Measurements from ENCODE around the gene CETN3. TPM values are rescaled to one million over a fixed set of nuclear protein-coding genes. Genes with fewer than 3 reads are reported as not detected.

The CETN3 gene
- 31.2 TPM for polyA plus RNA-seq (ENCODE audit: insufficient read length)

DNA sequence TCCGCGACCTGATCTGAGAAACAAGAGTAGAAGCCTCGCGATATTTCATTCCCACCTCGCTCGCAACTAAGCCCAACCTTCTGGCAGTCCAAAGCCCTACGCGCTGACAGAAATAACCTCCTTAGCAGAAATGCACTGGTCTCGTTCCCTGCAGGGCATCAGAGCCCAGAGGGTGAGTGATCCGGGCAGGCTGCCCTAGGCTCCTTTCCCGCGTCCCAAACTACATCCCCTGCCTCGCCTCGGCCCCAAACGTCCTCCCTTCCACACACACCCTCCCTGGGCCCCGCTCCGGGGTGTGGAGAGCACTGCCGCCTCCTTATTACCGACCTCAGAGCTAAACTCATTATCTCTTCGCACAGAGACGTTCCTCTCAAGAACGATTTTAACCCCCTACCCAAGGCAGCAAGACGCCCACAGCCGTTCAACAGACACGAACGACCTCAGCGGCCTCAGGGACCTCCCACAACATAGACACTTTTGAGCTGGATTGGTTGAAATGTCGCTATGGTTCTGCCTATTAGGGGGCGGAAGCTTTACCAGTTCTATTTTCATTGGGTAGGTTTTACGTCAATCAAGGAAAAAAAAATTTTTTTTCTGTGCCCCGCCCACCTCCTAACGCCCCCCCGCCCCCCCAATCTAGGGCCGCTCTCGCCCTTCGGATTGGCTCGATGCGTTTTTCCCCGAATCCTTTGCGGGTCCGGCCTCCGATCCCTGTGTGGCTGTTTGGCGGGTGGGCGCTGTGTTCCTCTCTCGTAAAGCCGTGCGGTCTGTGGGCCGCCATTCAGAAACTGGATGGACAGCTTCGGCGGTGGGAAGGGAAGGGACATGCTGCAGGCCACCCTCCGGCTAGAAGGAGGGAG is at the start of gene CETN3:
TSS of gene CETN3 (minus strand) at position 439 of the 860 bp plus-strand sequence. CDS start at position 344, 95 bp downstream.
- DNase-seq (ENCODE audit: low read depth): peak; percentile 95

DNA sequence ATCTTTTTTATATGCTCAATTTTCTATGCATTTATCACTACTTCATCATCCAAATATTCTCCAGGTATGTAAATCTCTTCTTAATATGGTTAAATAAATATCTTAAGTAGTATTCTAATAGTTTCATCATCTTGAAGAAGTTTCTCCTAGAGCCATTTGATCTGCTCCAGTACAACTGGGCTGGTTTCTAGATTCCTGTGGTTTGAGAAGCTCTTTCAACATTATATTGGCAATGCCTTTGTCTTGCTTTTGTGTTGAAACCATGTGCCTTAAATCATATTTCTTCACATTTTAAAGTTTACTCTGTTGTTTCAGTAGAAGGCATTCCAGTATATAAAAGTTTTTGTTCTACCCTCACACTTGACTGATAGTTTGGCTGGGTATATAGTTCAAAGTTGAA is 37.4 kb upstream of the CETN3 start:
- DNase-seq (ENCODE audit: low read depth): no peak

DNA sequence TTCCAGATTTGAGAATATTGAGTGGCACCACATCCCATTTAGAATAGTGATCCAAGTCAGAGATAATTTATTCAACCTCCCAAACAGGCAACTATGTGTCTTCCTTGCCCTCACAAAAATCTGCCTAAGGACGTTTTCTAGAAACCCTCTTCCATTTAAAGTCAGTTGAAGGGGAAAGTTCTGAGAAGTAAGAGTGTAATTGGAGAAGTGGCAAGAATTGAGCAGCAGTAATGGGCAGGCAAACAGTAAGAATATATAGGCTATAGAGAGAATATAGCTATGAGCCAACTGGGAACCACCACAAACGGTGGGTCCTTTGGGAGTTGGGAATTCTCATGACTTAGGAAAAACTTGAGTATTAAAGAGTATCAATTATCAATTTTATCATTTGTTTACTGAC is 31.1 kb upstream of the CETN3 start:
- DNase-seq (ENCODE audit: low read depth): no peak

DNA sequence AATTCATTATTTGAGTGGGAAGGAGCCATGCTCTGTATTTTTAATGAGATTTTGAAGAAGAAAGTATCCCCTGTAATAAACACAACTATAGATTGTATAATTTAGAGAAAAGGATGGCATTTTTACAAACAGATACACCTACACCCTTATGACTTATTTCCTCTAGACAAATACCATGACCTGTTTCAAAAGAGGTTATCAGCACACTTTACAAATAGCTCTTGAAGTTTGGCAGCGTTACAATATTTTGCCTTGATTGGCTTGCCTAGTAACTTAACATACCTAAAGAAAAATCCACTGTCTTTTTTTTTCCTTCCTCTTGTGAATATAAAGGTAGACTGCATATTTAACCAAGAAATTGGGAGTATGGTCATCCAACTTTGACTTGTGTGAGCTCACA is 28.5 kb upstream of the CETN3 start:
- DNase-seq (ENCODE audit: low read depth): no peak

GRCh38 chr5:90437663-90438062 is 28.1 kb upstream of the CETN3 start:
- DNase-seq (ENCODE audit: low read depth): no peak

DNA sequence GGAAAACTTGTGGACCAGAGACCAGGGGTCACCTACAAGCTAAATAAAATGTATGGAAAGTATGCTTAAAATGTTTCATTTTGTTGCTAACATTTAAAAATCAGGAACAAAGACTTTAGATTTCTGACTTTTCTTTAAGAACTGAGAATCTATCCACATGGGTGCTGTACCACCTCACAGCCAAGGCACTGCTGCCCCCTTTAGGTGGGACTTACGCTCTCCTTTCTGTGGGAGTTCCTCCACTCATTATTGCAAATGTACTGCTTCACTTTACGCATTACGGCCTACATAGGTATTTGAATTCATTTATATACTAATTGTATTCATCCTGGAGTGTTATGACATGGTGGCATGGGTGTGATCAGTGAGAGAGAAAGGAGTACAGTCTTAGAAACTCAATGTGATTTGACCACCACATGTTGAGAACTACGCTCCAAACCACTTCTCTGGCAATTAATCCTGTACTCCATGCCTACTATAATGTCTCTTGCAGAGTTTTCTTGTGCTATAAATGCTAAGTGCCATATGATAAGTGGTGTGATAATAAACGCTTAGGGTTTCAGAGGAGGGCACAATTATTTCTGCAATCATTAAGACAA is 24.7 kb upstream of the CETN3 start:
- peak; percentile 5 for DNase-seq (ENCODE audit: low read depth)

DNA sequence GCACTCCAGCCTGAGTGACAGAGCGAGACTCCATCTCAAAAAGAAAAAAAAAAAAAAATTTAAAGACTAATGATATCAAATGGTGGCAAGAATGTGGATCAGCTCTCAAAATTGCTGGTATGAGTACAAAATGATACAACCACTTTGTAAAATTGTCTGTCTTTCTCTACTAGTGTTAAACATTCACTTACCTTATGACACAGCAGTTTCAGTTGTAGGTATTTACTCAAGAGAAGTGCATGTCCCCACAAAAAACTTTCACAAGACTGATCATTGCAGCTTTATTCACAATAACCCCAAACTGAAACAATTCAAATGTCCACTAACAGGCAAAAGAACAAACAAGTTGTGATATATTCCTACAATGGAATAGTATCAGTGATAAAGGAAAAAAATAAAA is 14.7 kb upstream of the CETN3 start:
- DNase-seq (ENCODE audit: low read depth): no peak

DNA sequence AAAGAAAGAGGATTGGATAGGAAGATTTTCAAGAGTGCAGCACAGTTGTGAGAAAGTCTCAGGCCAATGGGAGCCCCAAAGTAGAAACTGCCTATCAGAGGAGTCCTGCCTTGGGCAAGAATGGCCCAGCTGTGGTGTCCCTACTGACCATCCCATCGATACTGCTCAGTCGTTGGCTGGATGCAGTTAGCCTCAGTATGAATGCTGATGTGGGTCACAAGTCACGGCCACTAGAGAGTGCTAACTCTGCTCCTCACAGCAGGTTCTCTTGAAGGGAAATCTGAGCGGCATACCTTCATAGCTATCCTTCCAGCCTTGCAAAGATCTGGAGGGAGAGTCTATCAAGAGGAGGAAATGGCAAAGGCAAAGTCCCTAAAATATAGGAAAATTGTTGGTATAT is 11.6 kb upstream of the CETN3 start:
- DNase-seq (ENCODE audit: low read depth): no peak

DNA sequence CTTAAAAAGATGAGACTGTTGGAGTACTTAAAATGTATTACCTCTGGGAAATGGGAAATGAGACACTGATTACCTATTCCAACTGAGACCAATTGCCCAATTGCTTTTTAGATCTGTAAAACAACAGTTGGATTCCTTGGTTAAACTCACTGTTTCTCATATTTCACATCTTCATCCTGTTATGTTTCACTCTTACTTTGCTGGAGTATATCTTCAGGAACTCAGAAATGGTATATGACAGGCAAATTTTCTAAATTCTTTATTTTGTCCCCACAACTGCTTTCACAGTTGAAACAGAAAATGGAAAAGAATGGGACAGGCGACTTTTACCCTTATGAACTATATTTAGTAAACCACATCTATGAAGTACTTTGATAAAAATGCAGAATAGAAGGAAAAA is 8.7 kb upstream of the CETN3 start:
- DNase-seq (ENCODE audit: low read depth): no peak

GRCh38 chr5:90410178-90410762 is 714 bp upstream of the CETN3 start:
- no peak for DNase-seq (ENCODE audit: low read depth)

DNA sequence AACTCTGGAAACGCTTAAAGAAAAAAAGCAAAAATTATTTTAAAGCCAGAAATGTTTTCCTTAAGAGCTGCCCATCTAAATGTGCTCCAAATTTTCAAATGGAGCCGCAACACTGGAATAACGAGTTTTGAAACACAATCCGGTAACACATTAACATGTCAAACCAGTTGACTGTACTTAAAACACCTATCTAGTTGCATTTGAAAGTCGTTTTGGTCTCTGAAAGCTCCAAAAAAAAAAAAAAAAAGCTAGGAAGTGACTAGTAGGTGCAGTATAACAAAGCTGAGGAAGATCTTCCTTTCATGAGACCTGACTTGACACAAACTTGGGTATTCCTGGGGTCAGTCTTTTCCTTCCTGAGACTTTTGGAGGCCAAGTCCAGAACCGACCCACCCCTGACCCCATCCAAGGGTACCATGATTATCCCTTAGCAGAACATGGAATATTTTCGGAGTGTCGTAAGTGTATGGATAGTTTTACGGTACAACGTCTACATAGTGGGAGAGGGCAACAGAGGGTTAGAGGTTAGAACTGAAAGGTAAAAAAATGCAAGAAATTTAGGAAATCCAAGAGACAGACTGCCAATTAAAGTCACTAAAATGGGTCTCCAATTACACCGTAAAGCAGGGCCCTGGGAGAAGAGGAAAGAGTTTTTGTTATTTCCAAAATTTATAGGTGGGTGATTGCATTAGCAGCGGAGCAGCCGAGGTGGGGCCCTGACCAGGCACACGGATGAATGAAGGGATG is 812 bp downstream of the CETN3 start:
- DNase-seq (ENCODE audit: low read depth): no peak

- DNase-seq (ENCODE audit: low read depth): no peak
Measured at GRCh38 chr5:90406466-90406865, 3.1 kb downstream of the CETN3 start.

DNA sequence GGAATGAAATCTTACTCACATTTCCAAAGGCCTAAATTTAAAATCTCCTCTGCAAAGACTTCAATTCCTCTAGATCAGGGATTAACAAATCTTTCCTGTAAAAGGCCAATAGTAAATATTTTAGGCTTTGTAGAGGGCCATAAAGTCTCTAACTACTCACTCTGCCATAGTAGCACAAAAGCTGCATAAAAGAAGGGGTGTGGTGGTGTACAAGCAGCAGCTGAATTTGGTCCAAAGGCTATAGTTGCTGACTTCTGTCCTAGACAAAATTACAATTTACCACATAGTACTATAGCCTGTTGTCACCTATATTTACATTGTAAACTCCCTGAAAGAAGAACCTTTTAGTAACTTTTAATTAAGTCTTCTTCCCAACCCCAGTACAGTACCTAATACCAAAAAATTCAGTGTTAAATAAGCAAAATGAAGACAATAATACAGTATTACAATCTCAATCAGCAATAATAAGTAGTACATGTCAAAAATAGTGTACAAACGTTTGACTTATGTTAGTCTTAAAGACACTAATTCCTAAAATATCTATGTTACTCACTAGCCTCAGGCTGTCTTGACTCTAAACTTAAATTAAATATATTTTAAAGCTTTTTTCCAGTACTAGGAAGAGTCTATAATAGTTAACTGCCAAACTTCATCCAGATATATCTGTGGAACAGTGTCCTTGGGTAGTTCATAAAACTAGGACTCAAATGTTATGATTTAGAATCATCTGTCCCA is 6.9 kb downstream of the CETN3 start:
- no peak for DNase-seq (ENCODE audit: low read depth)

DNA sequence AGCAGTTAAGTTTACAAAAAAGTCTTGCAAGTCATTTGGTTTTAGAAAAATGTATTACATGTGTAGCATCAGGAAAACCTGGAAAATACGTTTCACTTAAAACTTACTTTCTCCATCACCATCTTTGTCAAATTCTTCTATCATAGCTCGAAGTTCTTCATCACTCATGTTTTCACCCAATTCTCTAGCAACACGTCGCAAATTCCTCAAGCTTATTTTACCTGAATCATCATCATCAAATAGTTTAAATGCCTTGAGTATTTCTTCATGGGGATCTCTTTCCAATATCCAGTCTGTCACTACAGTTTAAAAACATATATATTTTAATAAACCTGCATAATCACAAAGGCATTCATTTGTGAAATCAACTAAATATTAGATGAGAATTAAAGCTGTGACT is 10.3 kb downstream of the CETN3 start:
- no peak for DNase-seq (ENCODE audit: low read depth)

- DNase-seq (ENCODE audit: low read depth): no peak
Measured at GRCh38 chr5:90398726-90399125, 10.8 kb downstream of the CETN3 start.

GRCh38 chr5:90395005-90395404 is 14.6 kb downstream of the CETN3 start:
- DNase-seq (ENCODE audit: low read depth): no peak

- no peak for DNase-seq (ENCODE audit: low read depth)
Measured at GRCh38 chr5:90390928-90391327, 18.6 kb downstream of the CETN3 start.

GRCh38 chr5:90390326-90390725 is 19.2 kb downstream of the CETN3 start:
- no peak for DNase-seq (ENCODE audit: low read depth)

GRCh38 chr5:90387508-90387907 is 22.0 kb downstream of the CETN3 start:
- no peak for DNase-seq (ENCODE audit: low read depth)

DNA sequence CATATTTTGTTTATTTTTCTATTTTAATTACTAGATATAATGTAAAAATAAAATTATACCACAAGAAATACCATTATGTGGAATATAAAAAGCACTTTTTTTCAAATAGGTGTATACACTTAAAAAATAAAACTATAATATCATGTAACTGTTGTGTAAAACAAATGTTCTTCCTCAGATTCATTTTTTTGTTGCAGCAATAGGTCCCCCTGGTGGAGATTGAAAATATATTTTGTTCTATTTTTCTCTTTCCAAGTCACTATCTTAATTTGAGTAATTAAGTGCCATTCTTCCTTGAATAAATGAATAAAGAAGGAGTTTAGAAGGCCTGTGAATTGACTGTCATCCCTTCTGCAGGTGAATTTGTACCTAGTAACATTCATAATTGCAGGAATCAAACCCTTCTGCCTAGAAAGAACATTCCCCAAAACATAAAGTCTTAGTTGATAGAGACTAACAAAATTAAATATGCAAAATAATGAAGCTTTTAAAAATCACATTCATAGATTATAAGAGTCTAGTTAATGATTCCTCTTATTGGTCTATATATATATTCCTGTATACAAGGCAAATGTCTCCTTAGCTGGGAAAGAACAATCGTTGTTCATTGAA is 23.4 kb downstream of the CETN3 start:
- DNase-seq (ENCODE audit: low read depth): no peak

DNA sequence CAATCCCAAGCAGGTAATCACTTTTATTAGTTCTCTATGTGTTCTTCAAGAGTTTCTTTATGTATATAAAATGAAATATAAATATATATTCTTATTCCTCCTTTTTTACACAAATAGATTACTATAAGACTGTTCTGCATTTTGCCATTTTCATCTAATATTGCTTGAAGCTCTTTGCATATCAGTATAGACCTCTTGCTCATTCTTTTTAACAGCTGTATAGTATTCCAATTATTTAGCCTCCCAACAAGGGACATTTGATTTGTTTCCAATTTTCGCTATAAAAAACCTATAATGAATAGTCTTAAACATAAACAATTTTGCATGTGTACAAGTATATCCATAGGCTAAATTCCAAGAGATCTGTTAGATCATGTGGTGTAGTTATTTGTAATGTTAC is 25.2 kb downstream of the CETN3 start:
- no peak for DNase-seq (ENCODE audit: low read depth)
